CD8-positive, alpha-beta memory T cell (primary cell): Measurements from ENCODE around the gene ATG14. TPM values are rescaled to one million over a fixed set of nuclear protein-coding genes. Genes with fewer than 3 reads are reported as not detected.
"Not testable (repeated sequence)": the region's sequence is repeated elsewhere in the genome, so short reads cannot be mapped to it uniquely, and the experiment has no call there.

Experiments used
- CTCF ChIA-PET: fragments of 350-600 bp; sonication (Branson Sonifier 250); formaldehyde crosslinking; loops from one replicate; lab custom pipeline; 2021; ENCODE audit warnings: antibody characterized with exemption; lab: Charles Lee
- POLR2A ChIA-PET: fragments of 350-600 bp; sonication (Branson Sonifier 250); formaldehyde crosslinking; loops from one replicate; lab custom pipeline; 2021; ENCODE audit warnings: antibody characterized with exemption; lab: Charles Lee
- DNase-seq, 5 donors: peaks; one replicate each; pipeline versions ENCODE4 v3.0.0 to v3.0.0-alpha.2; 2020 to 2022; ENCODE audit warnings: mixed read lengths in 1 of 5
- H3K27ac ChIP-seq: one replicate; pipeline ENCODE4 v1.7.0; 2013; ENCODE audit warnings: low read depth, mild to moderate bottlenecking, low read length, moderate library complexity
- H3K27me3 ChIP-seq: 2 replicates; pipeline ENCODE4 v1.7.0; 2013; ENCODE audit warnings: low read length, mild to moderate bottlenecking; ENCODE audit not compliant: insufficient read depth, poor library complexity, severe bottlenecking
- H3K36me3 ChIP-seq: 2 replicates; pipeline ENCODE4 v1.7.0; 2013; ENCODE audit warnings: mild to moderate bottlenecking, low read length, moderate library complexity; ENCODE audit not compliant: insufficient read depth
- H3K4me1 ChIP-seq: 2 replicates; pipeline ENCODE4 v1.7.0; 2013; ENCODE audit warnings: mild to moderate bottlenecking, low read length, moderate library complexity; ENCODE audit not compliant: insufficient read depth
- H3K4me3 ChIP-seq: 2 replicates; pipeline ENCODE4 v1.7.0; 2013; ENCODE audit warnings: mild to moderate bottlenecking, low read length
- H3K9me3 ChIP-seq: 2 replicates; pipeline ENCODE4 v1.7.0; 2013; ENCODE audit warnings: mild to moderate bottlenecking, low read length
- H3K27ac Mint-ChIP-seq, 8 donors: one replicate each; pipeline ENCODE4 v1.8.0; 2020 to 2021; ENCODE audit warnings: mixed read lengths in 8 of 8, mild to moderate bottlenecking in 6 of 8, inconsistent platforms in 3 of 8, moderate library complexity in 3 of 8
- H3K27me3 Mint-ChIP-seq, 2 donors: one replicate each; pipeline ENCODE4 v1.8.0; 2020 to 2021; ENCODE audit warnings: mixed read lengths in 2 of 2, mild to moderate bottlenecking in 1 of 2, moderate library complexity in 1 of 2
- H3K36me3 Mint-ChIP-seq, 3 donors: one replicate each; pipeline ENCODE4 v1.8.0; 2020 to 2021; ENCODE audit warnings: mixed read lengths in 3 of 3, inconsistent platforms in 1 of 3, mild to moderate bottlenecking in 1 of 3
- H3K4me1 Mint-ChIP-seq, 3 donors: one replicate each; pipeline ENCODE4 v1.8.0; 2020 to 2021; ENCODE audit warnings: mixed read lengths in 3 of 3, inconsistent platforms in 1 of 3, mild to moderate bottlenecking in 1 of 3
- H3K4me3 Mint-ChIP-seq, 7 donors: one replicate each; pipeline ENCODE4 v1.8.0; 2020 to 2021; ENCODE audit warnings: mixed read lengths in 7 of 7, mild to moderate bottlenecking in 6 of 7, moderate library complexity in 4 of 7, inconsistent platforms in 2 of 7
- H3K9me3 Mint-ChIP-seq, 5 donors: one replicate each; pipeline ENCODE4 v1.8.0; 2020 to 2022; ENCODE audit warnings: mixed read lengths in 5 of 5, mild to moderate bottlenecking in 3 of 5, moderate library complexity in 2 of 5, inconsistent platforms in 1 of 5
- polyA plus RNA-seq: library from polyadenylated mRNA; unstranded; fragments of 300-500 nt; fragmentation: Illumina TruSeq; gene quantifications from one replicate; pipeline ENCODE4 v1.2.3, GENCODE V29; 2021
- total RNA-seq, 2 experiments: library from RNA; stranded (reverse); gene quantifications; one replicate each; pipeline ENCODE4 v1.2.3, GENCODE V29; 2021

The ATG14 gene
- total and polyA plus RNA-seq, 3 experiments from 2014 or later = 7.3 to 8.2 (median 7.7) TPM

GRCh38 chr14:55430024-55430690 lies 18.5 kb upstream of the ATG14 start:
- Histone ChIP-seq H3K27me3 (no peaks in the 10 kb centered on the region), H3K4me1 (peaks cover 29% of the 10 kb centered on the region), H3K36me3 (no peaks in the 10 kb centered on the region), H3K4me3 (no peak overlapping the region), H3K27ac (no peak overlapping the region), H3K9me3 (no peaks in the 10 kb centered on the region)
- ChIA-PET CTCF (interaction anchor here (0.9 to 2.9 kb wide), 3 partner anchors 12 to 160 kb away, joined by 3 to 10 read pairs (median 6); partner anchors contain the start of gene FBXO34), POLR2A (no interaction called here)
- peak overlapping the region in 3 of 8 donors; percentile 0 to 73 (median 40) for H3K27ac Mint-ChIP-seq
- no peaks in the 10 kb centered on the region for H3K27me3 Mint-ChIP-seq
- H3K4me3 Mint-ChIP-seq = no peak overlapping the region
- peaks cover 20 to 31% (median 31%) of the 10 kb centered on the region in 3 donors for H3K4me1 Mint-ChIP-seq
- peak in 4 of 5 donors; percentile 12 to 66 (median 56) for DNase-seq
- H3K9me3 Mint-ChIP-seq = no peaks in the 10 kb centered on the region
- no peaks in the 10 kb centered on the region for H3K36me3 Mint-ChIP-seq

- no peak for DNase-seq
- ChIA-PET POLR2A (interaction anchor here (1.2 kb wide), 1 partner anchor 324 kb away, joined by 3 read pairs; no protein-coding TSS in a partner anchor), CTCF (interaction anchor here (1.0 to 3.2 kb wide), 6 partner anchors 10 to 181 kb away, joined by 3 to 10 read pairs (median 6); no protein-coding TSS in a partner anchor)
- no peaks in the 10 kb centered on the region for H3K27me3 ChIP-seq
- H3K4me1 Mint-ChIP-seq = peaks cover 4 to 7% (median 7%) of the 10 kb centered on the region in 3 donors
- no peaks in the 10 kb centered on the region for H3K36me3 Mint-ChIP-seq
- no peak overlapping the region for H3K4me3 Mint-ChIP-seq
- H3K27me3 Mint-ChIP-seq = no peaks in the 10 kb centered on the region
- no peaks in the 10 kb centered on the region for H3K9me3 ChIP-seq
- peaks cover 4% of the 10 kb centered on the region for H3K4me1 ChIP-seq
- H3K36me3 ChIP-seq = no peaks in the 10 kb centered on the region
- no peaks in the 10 kb centered on the region for H3K9me3 Mint-ChIP-seq
- H3K4me3 ChIP-seq = no peak overlapping the region
- H3K27ac Mint-ChIP-seq = no peak overlapping the region
- no peak overlapping the region for H3K27ac ChIP-seq
Observed at GRCh38 chr14:55427439-55427838, 15.8 kb upstream of the ATG14 start.

GRCh38 chr14:55426891-55427290 lies 15.3 kb upstream of the ATG14 start:
- H3K4me1 Mint-ChIP-seq = peaks cover 4 to 6% (median 6%) of the 10 kb centered on the region in 3 donors
- ChIA-PET POLR2A (no interaction called here), CTCF (interaction anchor here (1.0 to 3.2 kb wide), 5 partner anchors 10 to 181 kb away, joined by 3 to 10 read pairs (median 5); no protein-coding TSS in a partner anchor)
- Histone ChIP-seq H3K27me3 (no peaks in the 10 kb centered on the region), H3K9me3 (no peaks in the 10 kb centered on the region), H3K4me3 (no peak overlapping the region), H3K27ac (no peak overlapping the region), H3K36me3 (no peaks in the 10 kb centered on the region), H3K4me1 (peaks cover 4% of the 10 kb centered on the region)
- no peaks in the 10 kb centered on the region for H3K27me3 Mint-ChIP-seq
- no peaks in the 10 kb centered on the region for H3K36me3 Mint-ChIP-seq
- no peak overlapping the region for H3K27ac Mint-ChIP-seq
- no peak overlapping the region for H3K4me3 Mint-ChIP-seq
- no peak for DNase-seq
- no peaks in the 10 kb centered on the region for H3K9me3 Mint-ChIP-seq

GRCh38 chr14:55425091-55425490 lies 13.5 kb upstream of the ATG14 start:
- Histone ChIP-seq H3K27ac (no peak overlapping the region), H3K4me1 (peaks cover 4% of the 10 kb centered on the region), H3K9me3 (no peaks in the 10 kb centered on the region), H3K4me3 (no peak overlapping the region), H3K27me3 (no peaks in the 10 kb centered on the region), H3K36me3 (no peaks in the 10 kb centered on the region)
- POLR2A ChIA-PET = interaction anchor here (0.6 kb wide), 1 partner anchor 358 kb away, joined by 4 read pairs; no protein-coding TSS in a partner anchor
- CTCF ChIA-PET = interaction anchor here (1.1 to 1.7 kb wide), 3 partner anchors 8 to 155 kb away, joined by 4 to 6 read pairs (median 5); no protein-coding TSS in a partner anchor
- H3K4me3 Mint-ChIP-seq = no peak overlapping the region
- no peak overlapping the region for H3K27ac Mint-ChIP-seq
- H3K27me3 Mint-ChIP-seq = no peaks in the 10 kb centered on the region
- H3K9me3 Mint-ChIP-seq = no peaks in the 10 kb centered on the region
- no peaks in the 10 kb centered on the region for H3K36me3 Mint-ChIP-seq
- DNase-seq = no peak
- H3K4me1 Mint-ChIP-seq = peaks cover 3 to 5% (median 4%) of the 10 kb centered on the region in 3 donors

- Histone ChIP-seq H3K4me3 (no peak overlapping the region), H3K27ac (no peak overlapping the region), H3K27me3 (no peaks in the 10 kb centered on the region), H3K4me1 (no peaks in the 10 kb centered on the region), H3K36me3 (no peaks in the 10 kb centered on the region), H3K9me3 (no peaks in the 10 kb centered on the region)
- no peaks in the 10 kb centered on the region for H3K4me1 Mint-ChIP-seq
- no peak overlapping the region for H3K4me3 Mint-ChIP-seq
- no peaks in the 10 kb centered on the region for H3K27me3 Mint-ChIP-seq
- H3K36me3 Mint-ChIP-seq = no peaks in the 10 kb centered on the region
- ChIA-PET CTCF (interaction anchor here (1.2 kb wide), 1 partner anchor 22 kb away, joined by 5 read pairs; no protein-coding TSS in a partner anchor), POLR2A (no interaction called here)
- no peak for DNase-seq
- no peak overlapping the region for H3K27ac Mint-ChIP-seq
- H3K9me3 Mint-ChIP-seq = no peaks in the 10 kb centered on the region
Observed at GRCh38 chr14:55423969-55424368, 12.3 kb upstream of the ATG14 start.

GRCh38 chr14:55422338-55422737 lies 10.7 kb upstream of the ATG14 start:
- H3K27me3 Mint-ChIP-seq, H3K4me3 ChIP-seq, DNase-seq, H3K9me3 ChIP-seq, POLR2A ChIA-PET, H3K4me1 ChIP-seq, H3K27ac Mint-ChIP-seq, H3K4me3 Mint-ChIP-seq, H3K9me3 Mint-ChIP-seq, H3K36me3 ChIP-seq, H3K27ac ChIP-seq, H3K36me3 Mint-ChIP-seq, H3K27me3 ChIP-seq, H3K4me1 Mint-ChIP-seq: not testable (repeated sequence)
- CTCF ChIA-PET = interaction anchor here (1.1 kb wide), 1 partner anchor 209 kb away, joined by 3 read pairs; no protein-coding TSS in a partner anchor

- H3K4me3 Mint-ChIP-seq = no peak overlapping the region
Observed at GRCh38 chr14:55419663-55420062, 8.0 kb upstream of the ATG14 start.

GRCh38 chr14:55418411-55418810 lies 6.8 kb upstream of the ATG14 start:
- no peaks in the 10 kb centered on the region for H3K9me3 Mint-ChIP-seq
- no peak overlapping the region for H3K27ac Mint-ChIP-seq
- H3K4me3 Mint-ChIP-seq = no peak overlapping the region
- H3K4me1 Mint-ChIP-seq = no peaks in the 10 kb centered on the region
- no peak for DNase-seq
- Histone ChIP-seq H3K9me3 (no peaks in the 10 kb centered on the region), H3K27ac (no peak overlapping the region), H3K27me3 (no peaks in the 10 kb centered on the region), H3K36me3 (no peaks in the 10 kb centered on the region), H3K4me3 (no peak overlapping the region), H3K4me1 (no peaks in the 10 kb centered on the region)
- H3K36me3 Mint-ChIP-seq = no peaks in the 10 kb centered on the region
- peaks cover 9 to 10% of the 10 kb centered on the region in 2 donors for H3K27me3 Mint-ChIP-seq
- ChIA-PET CTCF (interaction anchor here (2.1 kb wide), 1 partner anchor 9 kb away, joined by 5 read pairs; no protein-coding TSS in a partner anchor), POLR2A (no interaction called here)

More at GRCh38 chr14:55419663-55420062, 8.0 kb upstream of the ATG14 start:
- no peaks in the 10 kb centered on the region for H3K9me3 Mint-ChIP-seq
- peak overlapping the region in 1 of 8 donors; percentile 24 for H3K27ac Mint-ChIP-seq
- H3K36me3 ChIP-seq = no peaks in the 10 kb centered on the region
- H3K27ac ChIP-seq = no peak overlapping the region
- no peak overlapping the region for H3K4me3 ChIP-seq
- H3K4me1 Mint-ChIP-seq = no peaks in the 10 kb centered on the region
- no peak for DNase-seq
- peaks cover 4 to 9% of the 10 kb centered on the region in 2 donors for H3K27me3 Mint-ChIP-seq
- no peaks in the 10 kb centered on the region for H3K9me3 ChIP-seq
- no peaks in the 10 kb centered on the region for H3K36me3 Mint-ChIP-seq
- CTCF ChIA-PET = interaction anchor here (1.1 kb wide), 1 partner anchor 9 kb away, joined by 3 read pairs; no protein-coding TSS in a partner anchor
- POLR2A ChIA-PET = no interaction called here
- no peaks in the 10 kb centered on the region for H3K4me1 ChIP-seq
- no peaks in the 10 kb centered on the region for H3K27me3 ChIP-seq
